HG02623 (cell line): ENCODE data around the gene KAT6B.
"Not testable (repeated sequence)": the region's sequence is repeated elsewhere in the genome, so short reads cannot be mapped to it uniquely, and the experiment has no call there.

Source experiments
- ATAC-seq: cut with Tn5 transposase; IDR thresholded peaks from one replicate; pipeline ENCODE4 v1.9.1; 2021; ENCODE audit warnings: moderate library complexity; ENCODE audit not compliant: unreplicated experiment

Gene KAT6B

DNA sequence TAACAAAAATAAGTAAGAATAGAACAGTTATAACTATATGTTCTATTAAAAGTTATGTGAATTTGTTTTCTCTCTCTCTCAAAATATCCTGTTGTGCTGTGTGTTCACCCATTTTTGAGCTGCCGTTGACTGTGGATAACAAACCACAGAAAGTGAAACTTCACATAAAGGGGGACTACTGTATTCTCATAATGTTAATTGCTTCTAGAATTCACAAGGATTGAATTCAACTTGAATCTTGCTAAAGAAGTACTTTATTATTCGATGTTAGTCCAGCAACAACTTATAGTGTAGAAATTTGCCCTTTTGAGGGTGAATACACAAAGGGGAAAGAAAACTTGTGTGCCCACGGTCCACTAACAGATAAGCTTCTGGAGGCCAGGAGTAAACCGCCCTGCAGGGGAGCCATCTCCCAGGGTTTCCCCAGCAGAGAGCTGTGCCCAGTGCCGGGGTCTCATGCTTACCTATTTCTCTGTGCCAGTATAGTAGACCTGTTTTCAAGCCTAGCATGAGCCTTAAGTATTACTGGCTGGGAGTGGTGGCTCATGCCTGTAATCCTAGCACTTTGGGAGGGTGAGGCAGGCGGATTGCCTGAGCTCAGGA, 87.1 kb downstream of the KAT6B start:
- no peak for ATAC-seq

DNA sequence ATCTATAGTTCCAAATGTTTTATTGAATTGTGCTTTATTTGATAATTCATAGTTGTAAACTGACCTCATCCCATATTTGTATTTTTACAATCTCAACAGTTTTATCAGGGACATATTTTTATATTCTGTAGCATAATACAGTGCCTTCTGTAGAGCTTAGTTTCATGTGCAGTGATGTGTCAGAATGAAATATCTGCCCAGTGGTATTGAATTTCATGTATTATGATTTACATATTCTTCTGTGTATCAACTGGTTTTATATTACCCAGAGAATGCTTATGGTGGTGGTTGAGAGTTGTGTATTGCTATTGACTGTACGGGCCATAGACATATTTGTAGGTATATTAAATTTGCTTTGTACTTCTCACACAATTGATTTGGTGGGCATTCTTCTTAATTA, 89.9 kb downstream of the KAT6B start:
- ATAC-seq, result no peak

DNA sequence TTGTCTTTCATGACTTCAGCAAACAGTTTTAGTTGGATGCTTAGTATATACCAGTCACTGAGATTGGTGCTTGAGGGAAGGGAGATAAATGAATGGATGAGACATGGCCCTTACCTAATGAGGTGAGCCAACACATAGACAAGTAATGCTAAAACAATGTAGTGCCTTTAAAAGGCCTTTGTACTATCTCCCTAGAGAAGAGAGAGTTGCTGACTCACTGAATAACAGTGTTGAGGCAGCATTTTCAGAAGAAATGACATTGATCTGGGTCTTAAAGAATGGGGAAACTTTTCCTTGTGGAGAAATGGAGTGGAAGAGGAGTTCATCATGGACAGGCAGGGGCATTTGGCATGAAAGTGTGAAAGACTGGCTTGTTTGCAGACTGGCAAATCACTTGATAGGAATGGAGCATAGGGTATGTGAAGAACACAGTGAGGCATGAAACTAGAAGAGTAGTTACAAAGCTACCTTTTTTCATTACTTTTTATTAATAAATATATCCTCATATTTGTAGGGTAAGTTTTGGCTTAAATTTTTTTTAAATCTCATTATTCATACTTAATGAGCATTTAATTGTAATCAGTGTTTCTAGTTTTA, 91.2 kb downstream of the KAT6B start:
- no peak for ATAC-seq

DNA sequence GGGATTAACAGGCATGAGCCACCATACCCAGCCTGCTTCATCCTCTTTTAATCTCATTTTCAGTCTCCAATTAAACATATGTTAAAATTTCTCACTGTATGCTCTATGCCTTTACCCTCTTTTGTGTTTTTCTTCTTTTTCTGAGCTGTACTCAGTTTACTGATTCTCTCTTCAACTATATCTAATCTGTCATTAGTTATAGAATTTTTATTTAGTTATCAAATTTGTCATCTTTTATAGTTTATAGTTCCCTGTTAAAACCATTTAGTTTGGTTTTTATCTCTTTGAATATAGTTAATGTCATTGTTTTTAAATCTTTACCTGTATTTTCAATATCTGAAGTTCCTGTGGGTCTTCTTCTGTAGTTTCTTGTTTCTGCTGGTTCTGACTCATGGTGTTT, 93.3 kb downstream of the KAT6B start:
- no peak for ATAC-seq

DNA sequence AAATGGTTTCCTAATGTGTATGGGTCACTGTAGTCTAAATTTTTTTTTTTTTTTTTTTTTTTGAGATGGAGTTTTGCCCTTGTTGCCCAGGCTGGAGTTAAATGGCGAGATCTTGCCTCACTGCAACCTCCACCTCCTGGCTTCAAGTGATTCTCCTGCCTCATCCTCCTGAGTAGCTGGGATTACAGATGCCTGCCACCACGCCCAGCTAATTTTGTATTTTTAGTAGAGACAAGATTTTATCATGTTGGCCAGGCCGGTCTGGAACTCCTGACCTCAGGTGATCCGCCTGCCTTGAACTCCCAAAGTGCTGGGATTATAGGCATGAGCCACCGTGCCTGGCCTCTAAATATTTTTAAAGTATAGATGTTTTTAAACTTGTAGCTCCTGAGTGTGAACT, 94.7 kb downstream of the KAT6B start:
- ATAC-seq, result not testable (repeated sequence)

DNA sequence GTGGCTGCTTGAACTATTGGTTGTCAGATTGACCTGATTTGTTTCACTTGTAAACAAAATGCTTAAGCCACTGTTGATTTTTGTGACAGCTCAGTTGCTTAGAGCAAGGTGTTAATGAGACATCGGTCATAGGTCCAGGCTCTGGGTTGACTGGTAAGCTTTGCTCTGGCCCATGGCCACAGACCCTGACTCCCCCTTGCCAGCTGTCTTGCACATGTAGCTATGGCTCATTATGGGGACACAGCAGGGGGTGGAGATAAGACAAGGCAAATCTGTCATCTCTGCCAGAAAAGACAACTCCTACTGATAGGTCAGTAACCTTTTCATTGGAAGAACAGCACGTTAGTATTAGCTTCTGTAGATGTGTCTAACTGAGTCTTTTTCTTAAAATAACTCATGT, 95.3 kb downstream of the KAT6B start:
- ATAC-seq, result no peak

DNA sequence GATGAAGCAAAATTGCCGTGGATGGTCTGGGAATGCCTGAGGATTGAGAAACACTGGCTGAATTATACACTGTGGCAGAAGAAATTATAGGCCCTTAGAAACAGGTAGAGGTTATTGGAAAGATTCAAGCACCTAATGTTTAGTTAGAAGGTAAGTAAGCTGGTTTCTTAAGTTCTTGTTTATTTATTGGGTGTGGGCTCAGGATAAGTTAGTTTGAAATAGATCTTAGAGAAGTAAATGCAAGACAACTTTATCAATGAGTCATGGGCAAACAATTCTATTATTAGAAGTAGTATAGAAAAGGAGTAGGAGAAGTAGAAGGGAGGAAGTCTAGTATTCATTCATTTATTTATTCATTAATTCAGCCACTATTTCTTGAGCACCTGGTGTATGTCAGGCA, 96.5 kb downstream of the KAT6B start:
- no peak for ATAC-seq

DNA sequence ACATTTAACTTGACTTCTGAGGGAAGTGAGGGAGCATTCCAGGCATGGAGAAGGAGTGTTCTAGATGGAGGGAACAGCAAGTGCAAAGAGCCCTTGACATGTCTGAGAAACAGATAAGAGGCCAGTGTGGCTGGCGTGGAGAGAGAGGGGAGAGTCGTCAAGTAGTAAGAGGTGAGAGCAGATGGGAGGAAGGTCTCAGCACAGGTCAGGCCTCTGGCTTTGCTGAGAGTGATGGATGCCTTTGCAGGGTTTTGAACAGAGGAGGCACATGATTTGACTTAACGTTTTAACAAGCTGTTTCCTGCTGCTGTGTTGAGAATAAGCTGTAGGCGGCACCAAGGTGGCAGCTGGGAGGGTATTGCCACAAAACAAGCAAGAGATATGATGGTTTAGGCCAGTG, 97.2 kb downstream of the KAT6B start:
- ATAC-seq, result no peak

DNA sequence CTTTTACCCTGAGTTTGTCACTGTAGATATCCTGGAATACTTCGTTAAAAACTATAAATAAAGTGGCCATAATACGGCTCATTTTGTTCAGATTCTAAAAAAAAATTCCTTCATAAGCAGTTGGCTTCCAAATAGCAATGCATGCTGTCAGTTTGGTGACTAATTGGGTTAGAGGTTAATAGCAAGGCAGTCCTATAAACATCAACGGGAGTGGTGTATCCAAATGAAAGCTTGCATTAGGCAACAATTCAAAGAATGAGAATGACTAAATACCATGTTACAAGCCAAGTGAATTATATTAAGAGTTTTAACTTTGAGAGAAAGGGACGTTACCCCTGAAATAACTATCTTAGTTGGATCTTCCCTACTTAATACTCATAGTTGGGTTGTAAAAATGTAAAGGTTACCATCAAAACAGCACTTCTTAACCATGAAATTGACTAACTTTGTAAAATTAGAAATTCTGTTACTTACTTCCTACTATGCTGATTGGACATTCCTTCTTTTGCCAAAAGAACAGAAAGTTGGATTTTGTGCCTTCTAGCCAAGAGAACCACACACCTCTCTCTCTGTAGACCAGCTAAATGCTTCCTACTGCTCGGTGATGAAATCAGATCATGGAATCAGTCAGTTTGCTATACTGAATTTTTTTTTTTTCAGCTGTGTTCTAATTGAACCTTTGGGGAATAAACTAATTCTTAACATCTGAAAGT, 98.0 kb downstream of the KAT6B start:
- no peak for ATAC-seq

DNA sequence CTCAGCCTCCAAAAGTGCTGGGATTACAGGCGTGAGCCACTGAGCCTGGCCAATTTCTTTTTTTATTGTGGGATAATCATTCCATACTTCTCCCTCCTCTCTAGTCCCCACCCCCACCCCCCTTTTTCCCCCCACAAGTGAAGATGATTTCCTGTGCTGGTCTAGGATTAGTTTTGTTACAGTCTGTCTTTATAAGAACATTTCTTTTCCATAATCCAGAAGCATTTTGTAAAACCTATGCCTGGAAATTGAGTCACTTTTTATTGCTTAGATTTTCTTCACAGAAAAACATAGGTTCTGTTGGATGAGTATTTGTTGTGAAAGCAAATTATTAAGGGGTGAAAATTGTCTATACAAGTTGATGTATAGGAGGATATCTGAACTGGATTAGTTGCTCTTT, 98.9 kb downstream of the KAT6B start:
- ATAC-seq, result no peak

DNA sequence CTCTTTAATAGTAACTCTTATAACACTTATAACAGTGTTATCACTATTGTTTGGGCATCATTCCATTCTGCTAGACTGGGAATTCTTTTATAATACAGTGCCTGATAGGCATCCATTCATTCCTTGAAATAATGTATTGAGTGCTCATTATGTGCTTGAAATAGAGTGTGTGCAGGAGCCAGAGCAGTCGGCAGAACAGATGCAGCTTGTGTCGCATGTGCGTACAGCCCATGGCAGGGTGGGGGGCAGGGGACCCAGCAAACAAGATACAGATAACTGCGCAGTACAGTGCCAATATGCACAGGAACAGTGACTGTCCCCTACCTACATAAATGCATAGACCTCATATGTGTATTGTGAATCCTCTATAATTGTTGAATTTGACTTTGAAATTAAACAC, 99.3 kb downstream of the KAT6B start:
- ATAC-seq, result no peak

DNA sequence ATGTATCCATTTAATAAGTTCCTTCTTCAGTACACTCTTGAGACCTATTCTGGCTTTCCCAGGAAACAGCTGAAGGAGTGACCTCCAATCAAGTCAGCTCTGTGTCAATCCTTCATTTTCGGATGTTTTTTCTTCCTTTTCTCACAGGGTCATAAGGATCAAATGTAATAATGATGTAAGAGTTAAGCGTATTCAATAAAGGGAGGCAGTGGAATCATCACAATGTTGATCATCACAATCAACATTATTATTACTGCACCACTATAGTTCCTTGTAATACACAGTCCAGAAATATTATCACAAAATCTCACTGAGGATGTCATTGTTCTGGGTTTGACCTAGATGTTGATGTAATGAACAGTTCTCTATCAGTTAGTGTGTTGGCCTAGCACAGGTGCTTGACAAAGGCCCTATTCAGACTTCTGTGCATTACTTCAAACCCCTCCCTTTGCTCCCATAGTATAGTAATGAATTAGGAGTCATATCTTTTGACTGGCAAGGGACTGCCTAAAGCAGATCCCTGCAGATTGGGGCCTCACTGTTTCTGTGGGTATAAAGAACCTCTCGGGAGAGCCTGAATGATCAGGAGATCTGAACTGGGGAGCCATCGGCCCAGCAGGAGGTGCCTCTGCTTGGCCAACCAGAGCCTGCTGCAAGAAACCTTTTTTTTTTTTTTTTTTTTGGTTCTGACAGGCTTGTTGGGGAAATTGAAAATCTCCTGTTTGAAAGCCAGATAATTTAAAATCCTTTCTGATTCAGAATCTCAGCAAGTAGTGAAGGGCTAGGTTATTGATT, 100.6 kb downstream of the KAT6B start:
- no peak for ATAC-seq

DNA sequence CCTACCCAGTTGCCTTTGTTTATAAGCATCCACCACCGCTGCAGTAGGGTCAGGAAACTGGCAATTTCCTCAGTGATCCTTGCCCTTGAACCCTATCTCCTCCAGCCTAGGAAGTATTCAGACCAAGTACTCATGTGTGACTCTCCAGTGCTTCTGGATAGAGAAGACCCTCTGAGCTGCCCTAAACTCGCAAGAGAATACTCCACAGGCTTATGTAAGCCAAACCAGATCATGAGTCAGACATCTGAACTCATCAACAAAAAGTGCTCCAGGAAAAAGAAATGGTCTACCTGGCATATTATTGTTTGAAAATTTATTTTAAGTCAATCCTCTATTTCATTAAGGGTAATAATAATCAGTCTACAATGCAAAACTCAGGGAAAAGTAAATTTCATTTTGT, 101.3 kb downstream of the KAT6B start:
- ATAC-seq, result no peak

DNA sequence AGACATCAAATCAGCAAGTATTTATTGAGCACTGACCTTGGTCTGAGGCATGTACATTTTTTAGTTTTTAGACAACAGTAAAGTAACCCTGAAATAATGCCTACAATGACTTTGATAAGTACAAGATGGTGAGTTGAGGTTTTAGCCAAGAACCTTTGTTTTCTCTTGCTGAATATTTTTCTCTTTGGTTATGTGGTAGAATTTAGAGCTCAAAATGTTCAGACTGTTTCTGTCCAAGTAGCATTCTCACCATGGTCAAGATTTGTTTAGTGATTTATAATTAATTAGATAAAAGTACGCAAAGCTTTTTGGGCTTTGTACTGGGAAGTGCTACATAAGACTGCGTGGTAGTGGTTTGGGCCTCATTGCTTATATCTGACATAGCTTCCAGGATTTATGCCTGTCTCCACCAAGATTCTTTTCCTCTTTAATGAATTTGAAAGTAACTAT, 102.4 kb downstream of the KAT6B start:
- ATAC-seq, result no peak

DNA sequence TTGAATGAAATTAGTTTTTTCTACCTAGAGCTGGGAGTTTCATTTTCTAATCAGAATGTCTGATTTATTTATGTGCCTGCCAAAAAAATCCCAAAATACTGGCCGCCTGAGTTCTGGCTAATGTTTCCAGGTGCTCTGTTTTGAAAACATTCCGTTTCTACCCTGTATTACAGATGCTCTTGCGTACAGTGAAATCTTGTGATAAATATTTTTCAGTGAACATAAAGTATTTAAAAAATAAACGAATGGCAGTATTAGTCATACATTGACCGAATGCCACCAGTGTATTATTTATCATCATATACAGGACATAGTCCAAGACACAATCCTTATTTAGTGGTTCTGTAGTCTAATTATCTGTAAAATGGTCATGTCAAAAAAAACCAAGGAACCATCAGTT, 102.8 kb downstream of the KAT6B start:
- no peak for ATAC-seq

DNA sequence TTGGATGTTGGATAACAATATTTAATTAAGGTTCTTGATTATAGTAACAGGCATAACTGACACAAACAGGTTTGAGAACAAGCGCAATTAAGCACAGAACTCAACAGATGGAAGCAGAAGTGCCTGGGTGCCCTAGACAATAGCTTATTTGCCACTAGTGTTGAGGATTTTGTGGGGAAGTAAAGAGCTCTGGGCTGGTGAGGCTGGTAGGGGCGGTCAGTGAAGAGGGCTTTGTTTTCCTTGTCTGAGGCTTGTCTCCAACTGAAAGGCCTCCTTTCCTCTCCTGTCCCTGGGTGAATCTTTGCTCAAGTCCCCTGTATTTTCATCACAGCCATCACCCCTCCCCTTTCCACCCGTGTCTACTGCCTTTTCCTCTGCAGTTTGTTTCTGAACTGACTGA, 104.6 kb downstream of the KAT6B start:
- no peak for ATAC-seq

DNA sequence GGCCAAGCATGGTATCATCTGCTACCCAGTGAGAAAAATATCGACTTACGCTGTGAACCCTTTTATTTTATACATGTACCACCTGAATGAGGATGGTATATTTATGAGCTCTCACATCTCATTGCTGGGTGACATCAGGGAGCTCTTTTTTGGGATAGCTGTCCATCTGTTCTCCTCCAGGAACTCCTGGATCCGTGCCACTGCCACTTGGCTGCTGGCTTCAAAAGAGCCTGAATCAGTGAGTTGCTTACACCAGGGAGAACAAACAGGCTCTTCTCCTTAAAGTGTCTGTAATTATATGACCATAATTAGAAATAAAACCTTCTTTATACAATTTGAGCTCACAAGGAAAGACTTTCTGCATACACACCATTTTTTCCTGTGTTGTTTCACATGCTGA, 106.2 kb downstream of the KAT6B start:
- no peak for ATAC-seq

DNA sequence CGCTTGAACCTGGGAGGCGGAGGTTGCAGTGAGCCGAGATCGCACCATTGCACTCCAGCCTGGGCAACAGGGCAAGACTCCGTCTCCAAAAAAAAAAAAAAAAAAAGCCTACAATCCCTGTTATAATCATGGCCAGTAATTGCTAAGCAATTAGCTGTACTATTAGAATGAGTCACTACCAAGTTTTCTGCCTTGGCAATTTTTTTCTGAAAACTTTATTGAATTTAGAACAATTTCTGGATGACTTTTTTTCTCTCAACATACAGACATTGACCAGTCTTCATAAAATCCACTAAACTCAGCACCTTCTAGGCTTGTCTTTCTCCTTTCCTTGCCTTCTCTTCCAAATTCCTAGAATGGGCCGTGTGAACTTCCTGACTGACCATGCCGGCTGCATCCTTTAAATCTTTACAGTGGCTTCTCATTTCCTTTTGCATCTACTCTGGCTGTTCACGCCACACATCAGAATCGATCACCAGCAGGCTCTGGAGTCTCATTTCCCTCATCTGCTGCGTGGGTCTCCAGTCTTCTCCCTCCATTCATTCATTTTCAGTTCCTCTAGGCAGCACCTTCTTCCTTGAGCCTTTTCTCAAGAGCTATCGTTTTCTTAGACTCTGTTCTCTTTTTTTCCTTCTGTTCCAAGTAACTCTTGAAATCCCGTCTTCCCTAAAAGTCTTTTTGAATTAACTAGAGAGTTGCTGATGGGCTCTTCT, 107.9 kb downstream of the KAT6B start:
- no peak for ATAC-seq

DNA sequence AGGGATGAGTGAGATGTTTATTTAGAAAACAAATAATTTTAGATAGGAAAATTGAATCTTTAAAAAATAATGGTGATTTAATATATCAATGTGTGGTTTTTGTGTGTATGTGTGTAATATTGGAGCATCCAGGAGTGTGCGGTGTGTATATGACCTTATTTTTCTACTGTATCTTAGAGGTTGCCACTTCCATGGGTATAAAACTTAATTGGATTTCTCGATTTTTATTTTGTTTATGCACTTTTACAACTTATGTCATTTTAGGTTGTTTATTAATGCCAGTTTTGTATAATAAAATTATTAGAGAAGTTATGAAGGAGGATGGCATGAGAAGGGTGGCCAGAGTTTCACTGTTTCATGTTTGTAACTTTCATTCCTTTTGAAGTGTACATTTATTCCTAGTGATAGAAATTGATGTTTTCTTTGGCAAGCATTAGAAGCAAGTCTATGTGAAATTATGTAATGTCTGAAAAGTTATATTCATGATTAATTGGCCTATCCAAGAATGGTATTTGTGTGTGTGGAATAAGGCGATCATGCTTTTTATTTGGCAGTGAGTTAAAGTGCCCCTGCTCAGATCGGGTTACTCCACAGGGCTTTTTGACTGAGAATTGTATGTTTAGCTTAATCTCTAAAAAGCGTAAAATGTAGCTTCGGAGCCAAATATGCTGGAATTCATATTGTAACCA, 110.3 kb downstream of the KAT6B start:
- ATAC-seq, result no peak

DNA sequence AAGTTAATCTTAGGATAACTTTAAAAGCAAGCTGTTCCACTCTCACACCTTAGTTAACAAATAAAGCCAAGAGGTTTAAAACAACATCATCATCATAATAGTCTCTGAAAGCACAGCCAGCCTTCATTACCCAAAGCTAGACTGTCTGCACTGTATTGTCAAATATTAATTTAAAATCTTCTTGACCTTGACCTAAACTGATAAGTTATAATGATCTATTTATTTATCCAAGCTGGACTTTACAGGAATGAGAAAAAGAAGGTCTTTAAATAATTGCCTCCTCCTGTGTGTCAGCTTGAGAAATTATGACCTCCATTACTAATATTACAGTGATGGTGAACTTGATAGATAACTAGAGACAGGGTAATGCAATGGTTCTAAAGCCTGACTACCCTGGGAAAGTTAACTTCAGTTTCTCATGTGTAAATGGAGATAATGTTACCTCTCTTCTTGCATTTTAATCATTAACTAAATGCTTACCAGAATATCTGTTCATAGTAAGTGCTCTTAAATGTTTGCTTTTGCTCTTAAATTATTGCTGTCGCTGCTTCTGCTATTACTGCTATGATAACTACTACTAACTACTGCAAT, 111.0 kb downstream of the KAT6B start:
- ATAC-seq, result no peak
